GM15510 (cell line): Measurements from ENCODE around the gene SSU72.

Experiments used
- POLR2A ChIP-seq: IDR thresholded peaks from 3 replicates; pipeline ENCODE4 v1.6.1; 2011; ENCODE audit warnings: borderline replicate concordance; ENCODE audit not compliant: insufficient read length; ENCODE audit errors: extremely low read depth

Gene SSU72

GRCh38 chr1:1602304-1602967, 27.8 kb upstream of the SSU72 start:
- no peak for TF ChIP-seq POLR2A

DNA sequence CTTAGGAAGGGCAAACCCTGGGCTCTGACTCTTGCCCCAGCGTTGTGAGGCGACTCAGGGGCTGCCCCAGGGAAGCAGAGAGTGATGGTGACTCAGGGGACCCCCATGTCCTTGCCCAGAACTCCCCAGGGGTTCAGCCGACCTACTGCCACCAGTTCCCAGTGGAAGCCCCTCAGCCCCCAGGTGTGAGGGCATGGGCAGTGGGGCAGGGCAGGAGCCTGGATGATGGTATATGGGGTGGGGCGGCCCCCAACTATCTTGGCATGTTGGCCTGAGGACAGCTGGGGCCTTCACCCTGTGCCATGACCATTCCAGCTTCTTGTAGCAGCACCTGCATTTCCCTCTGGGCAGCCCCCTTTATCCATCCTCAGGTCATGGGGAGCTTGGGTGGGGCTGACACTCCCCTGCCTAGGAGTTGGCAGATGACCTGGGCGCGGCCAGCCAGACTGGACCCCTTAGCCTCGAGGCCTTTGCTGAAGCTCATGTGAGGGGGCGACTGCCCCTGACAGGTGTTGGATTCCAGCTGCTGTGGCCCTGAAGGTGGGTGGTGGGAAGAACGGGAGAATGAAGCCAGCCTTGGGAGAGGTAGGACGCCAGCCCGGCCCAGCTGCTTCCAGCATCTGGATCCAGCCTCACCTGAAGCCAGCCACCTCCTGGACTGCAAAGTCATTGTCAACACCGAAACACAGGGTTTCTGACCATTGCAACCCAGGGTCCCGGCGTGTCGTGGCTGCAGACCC, 27.1 kb upstream of the SSU72 start:
- no peak for TF ChIP-seq POLR2A

- TF ChIP-seq POLR2A: no peak
These were observed 26.3 kb upstream of the SSU72 start for GRCh38 chr1:1600861-1601563.

GRCh38 chr1:1599935-1600860, 25.5 kb upstream of the SSU72 start, which contains the start of gene FNDC10:
FNDC10 (minus strand) TSS chr1:1600135; CDS start chr1:1600015, 120 bp downstream.
- TF ChIP-seq POLR2A: no peak

GRCh38 chr1:1599030-1599934, 24.6 kb upstream of the SSU72 start:
- TF ChIP-seq POLR2A: no peak

GRCh38 chr1:1598720-1599029, 24.0 kb upstream of the SSU72 start:
- no peak for TF ChIP-seq POLR2A

DNA sequence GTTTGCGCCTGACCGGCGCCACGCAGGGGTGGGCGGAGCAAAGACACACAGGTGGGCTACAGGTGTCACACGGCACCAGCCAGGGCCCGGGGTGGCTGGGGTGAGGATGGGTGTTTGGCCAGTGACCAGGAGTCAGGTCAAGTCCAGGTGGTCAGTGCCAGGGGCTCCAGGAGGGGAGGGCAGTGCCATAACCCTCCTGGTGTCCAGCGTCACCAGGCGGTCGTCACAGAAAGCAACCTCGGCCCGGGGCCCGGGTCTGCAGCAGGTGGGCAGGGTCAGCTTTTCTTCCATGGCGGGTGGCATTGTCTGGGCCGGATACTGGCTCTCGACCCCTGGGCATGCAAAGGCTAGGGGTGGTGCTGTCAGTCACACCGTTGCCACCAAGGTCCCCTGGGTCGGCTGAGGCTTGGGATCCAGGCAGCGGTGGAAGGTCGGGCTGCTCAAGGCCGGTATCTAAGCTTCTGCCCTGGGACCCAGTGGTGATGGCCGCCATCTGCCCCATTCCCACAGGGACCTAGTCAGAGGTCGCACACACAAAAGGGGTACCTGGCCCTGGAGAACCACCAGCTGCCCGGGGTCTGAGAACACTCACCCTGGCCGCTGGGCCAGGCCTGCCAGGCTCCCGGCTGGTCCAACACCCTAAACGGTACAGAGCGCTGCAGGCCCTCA, 23.5 kb upstream of the SSU72 start:
- no peak for TF ChIP-seq POLR2A

- no peak for TF ChIP-seq POLR2A
These were observed 22.7 kb upstream of the SSU72 start for GRCh38 chr1:1597275-1597930.

DNA sequence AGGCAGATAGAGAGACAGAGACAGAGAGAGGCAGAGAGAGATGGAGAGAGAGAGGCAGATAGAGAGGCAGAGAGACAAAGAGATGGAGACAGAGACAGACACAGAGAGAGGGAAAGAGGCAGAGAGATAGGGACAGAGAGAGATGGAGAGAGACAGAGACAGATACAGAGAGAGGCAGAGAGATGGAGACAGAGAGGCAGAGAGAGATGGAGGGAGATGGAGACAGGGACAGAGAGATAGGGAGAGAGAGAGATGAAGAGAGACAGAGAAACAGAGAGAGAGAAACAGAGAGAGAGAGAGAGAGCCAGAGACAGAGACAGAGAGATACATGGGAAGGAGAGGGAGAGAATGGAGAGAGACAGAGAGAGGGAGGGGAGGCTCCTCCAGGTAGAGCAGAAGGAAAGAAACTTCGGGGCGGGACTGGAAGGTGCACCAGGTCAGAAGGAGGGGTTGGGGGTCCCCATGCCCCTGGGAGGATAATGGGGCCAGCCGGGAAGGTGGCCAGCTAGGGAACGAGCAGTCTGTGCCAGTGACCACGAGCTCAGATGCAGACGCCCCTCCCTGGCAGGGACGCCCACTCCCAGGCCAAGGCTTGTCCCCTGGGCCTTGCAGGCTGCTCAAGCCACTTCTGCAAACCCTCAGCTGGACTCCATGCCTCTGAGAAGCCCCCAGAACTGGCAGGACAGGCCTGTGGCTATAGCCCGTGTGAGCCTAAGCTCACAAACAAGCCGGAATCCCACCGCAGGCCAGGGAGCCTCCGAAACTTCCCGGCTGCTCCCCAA, 22.0 kb upstream of the SSU72 start:
- no peak for TF ChIP-seq POLR2A

GRCh38 chr1:1594602-1595260, 20.1 kb upstream of the SSU72 start:
- TF ChIP-seq POLR2A: no peak

DNA sequence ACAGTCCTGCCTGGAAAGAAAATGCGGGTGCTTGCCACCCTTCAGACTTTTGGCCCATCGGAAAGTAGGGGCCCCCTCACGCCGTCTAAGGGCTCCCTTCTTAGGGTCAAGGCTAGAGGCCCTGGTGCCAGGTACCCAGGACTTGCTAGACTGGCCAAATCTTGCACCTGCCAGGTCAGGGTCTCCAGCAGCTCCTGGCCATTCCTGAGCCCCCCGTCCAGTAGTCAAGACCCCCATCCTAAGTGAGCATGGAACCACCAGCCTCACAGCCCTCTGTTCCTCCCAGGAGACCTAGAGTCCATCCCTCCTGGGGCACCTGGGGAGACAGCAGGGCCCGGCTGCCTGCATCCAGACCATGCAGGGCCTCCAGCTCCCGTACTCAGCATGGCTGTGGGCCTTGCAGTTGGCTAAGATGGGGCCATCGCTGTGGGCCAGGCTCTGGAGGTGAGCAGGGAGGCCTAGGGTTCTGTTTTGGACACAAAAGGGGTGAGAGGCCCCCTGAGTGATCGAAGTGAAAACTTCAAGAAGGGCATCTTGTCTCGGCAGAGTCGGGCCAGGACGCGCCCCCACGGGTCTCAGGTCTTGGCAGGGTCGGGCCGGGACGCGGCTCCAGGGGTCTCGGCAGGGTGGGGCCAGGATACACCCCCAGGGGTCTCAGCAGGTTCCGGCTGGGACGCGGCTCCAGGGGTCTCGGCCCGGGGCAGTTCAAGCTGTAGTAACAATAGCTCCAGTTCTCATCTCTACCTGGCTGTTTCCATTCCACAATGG, 19.4 kb upstream of the SSU72 start:
- no peak for TF ChIP-seq POLR2A

- no peak for TF ChIP-seq POLR2A
These were observed 16.8 kb upstream of the SSU72 start for GRCh38 chr1:1591452-1591851.
